NCI-H2107 treated with DMSO at 0.1 percent for 48 hours (cell line): ENCODE results near the gene ERP27.

Experiments
- DNase-seq: peaks from one replicate; lab custom pipeline; 2025; ENCODE audit not compliant: unreplicated experiment; lab: John Stamatoyannopoulos, UW

ERP27 gene

GRCh38 chr12:14904854-14905253 lies 33.5 kb downstream of the ERP27 start:
- no peak for DNase-seq

- no peak for DNase-seq
Observed at GRCh38 chr12:14903386-14904098, 34.8 kb downstream of the ERP27 start.

GRCh38 chr12:14902465-14902864 lies 35.9 kb downstream of the ERP27 start:
- DNase-seq = no peak

- DNase-seq = no peak
Observed at GRCh38 chr12:14901228-14901562, 37.1 kb downstream of the ERP27 start.

- no peak for DNase-seq
Observed at GRCh38 chr12:14900521-14901227, 37.7 kb downstream of the ERP27 start.

GRCh38 chr12:14896521-14897169 lies 41.7 kb downstream of the ERP27 start:
- no peak for DNase-seq

GRCh38 chr12:14893506-14894250 lies 44.7 kb downstream of the ERP27 start:
- DNase-seq = no peak

- no peak for DNase-seq
Observed at GRCh38 chr12:14892726-14893505, 45.4 kb downstream of the ERP27 start.

GRCh38 chr12:14890701-14891100 lies 47.6 kb downstream of the ERP27 start:
- DNase-seq = no peak

GRCh38 chr12:14886271-14886670 lies 52.1 kb downstream of the ERP27 start:
- DNase-seq = no peak

- DNase-seq = no peak
Observed at GRCh38 chr12:14885718-14886221, 52.6 kb downstream of the ERP27 start, which contains the start of gene MGP. Gene MGP, minus strand, starts transcription at chr12:14885854. Its CDS starts 63 bp downstream, at chr12:14885791.

GRCh38 chr12:14884458-14884878 lies 53.9 kb downstream of the ERP27 start:
- DNase-seq = peak; percentile 87

- DNase-seq = no peak
Observed at GRCh38 chr12:14883686-14884085, 54.7 kb downstream of the ERP27 start.

- DNase-seq = no peak
Observed at GRCh38 chr12:14880890-14881453, 57.4 kb downstream of the ERP27 start.

- no peak for DNase-seq
Observed at GRCh38 chr12:14879222-14879933, 59.0 kb downstream of the ERP27 start.

GRCh38 chr12:14878488-14878887 lies 59.8 kb downstream of the ERP27 start:
- DNase-seq = no peak

- no peak for DNase-seq
Observed at GRCh38 chr12:14876833-14877232, 61.5 kb downstream of the ERP27 start.

- no peak for DNase-seq
Observed at GRCh38 chr12:14874882-14875281, 63.5 kb downstream of the ERP27 start.

- DNase-seq = no peak
Observed at GRCh38 chr12:14873440-14874185, 64.7 kb downstream of the ERP27 start.
